MCF 10A (cell line): ENCODE measurements around the gene LMCD1. TPM values are rescaled to one million over a fixed set of nuclear protein-coding genes. Genes with fewer than 3 reads are reported as not detected.

Source experiments
- BruUV-seq: library from RNA; stranded (reverse); fragments of 400-500 nt; replicated peaks from 2 replicates; lab custom pipeline; 2021; lab: Mats Ljungman, UMichigan
- CTCF ChIA-PET: fragments of 300-600 bp; sonication (Branson Sonifier 250); formaldehyde crosslinking; extraction: SDS; loops from one replicate; lab custom pipeline; 2021; ENCODE audit warnings: antibody characterized with exemption, inconsistent platforms; lab: Yijun Ruan, JAX
- POLR2A ChIA-PET: fragments of 300-600, 350-650 bp; sonication (Branson Sonifier 250); formaldehyde crosslinking; extraction: SDS; loops from one replicate; lab custom pipeline; 2020; ENCODE audit warnings: antibody characterized with exemption, inconsistent platforms; lab: Yijun Ruan, JAX
- DNase-seq: peaks from one replicate; pipeline ENCODE4 v3.0.0-alpha.2; 2018; ENCODE audit not compliant: unreplicated experiment
- H3K27ac Mint-ChIP-seq: one replicate; pipeline ENCODE4 v1.8.0; 2022; ENCODE audit warnings: mild to moderate bottlenecking, low read depth, mixed read lengths; ENCODE audit not compliant: unreplicated experiment
- H3K27me3 Mint-ChIP-seq: one replicate; pipeline ENCODE4 v1.8.0; 2022; ENCODE audit warnings: mixed read lengths; ENCODE audit not compliant: insufficient read depth, unreplicated experiment
- H3K36me3 Mint-ChIP-seq: one replicate; pipeline ENCODE4 v1.8.0; 2022; ENCODE audit warnings: mild to moderate bottlenecking, moderate library complexity, mixed read lengths; ENCODE audit not compliant: insufficient read depth, unreplicated experiment
- H3K4me1 Mint-ChIP-seq: one replicate; pipeline ENCODE4 v1.8.0; 2022; ENCODE audit warnings: mixed read lengths; ENCODE audit not compliant: insufficient read depth, unreplicated experiment
- H3K4me3 Mint-ChIP-seq: one replicate; pipeline ENCODE4 v1.8.0; 2022; ENCODE audit warnings: mild to moderate bottlenecking, moderate library complexity, mixed read lengths; ENCODE audit not compliant: unreplicated experiment
- H3K9me3 Mint-ChIP-seq: one replicate; pipeline ENCODE4 v1.8.0; 2022; ENCODE audit warnings: mixed read lengths; ENCODE audit not compliant: unreplicated experiment
- CTCF ChIP-seq: fragments of 200-600 bp; IDR thresholded peaks from one replicate; pipeline ENCODE4 v1.8.0; 2022; ENCODE audit warnings: antibody characterized with exemption, mild to moderate bottlenecking; ENCODE audit not compliant: unreplicated experiment
- intact Hi-C: fragments of 100-400 bp; cut with micrococcal nuclease; formaldehyde crosslinking; loops from 2 replicates; pipeline ENCODE4 v1.14.1; 2022
- total RNA-seq: library from RNA; stranded (reverse); gene quantifications from 2 replicates; pipeline ENCODE4 v1.2.3, GENCODE V29; 2022

Gene LMCD1
- total RNA-seq, 1 experiment from 2014 or later: 0.63 TPM

DNA sequence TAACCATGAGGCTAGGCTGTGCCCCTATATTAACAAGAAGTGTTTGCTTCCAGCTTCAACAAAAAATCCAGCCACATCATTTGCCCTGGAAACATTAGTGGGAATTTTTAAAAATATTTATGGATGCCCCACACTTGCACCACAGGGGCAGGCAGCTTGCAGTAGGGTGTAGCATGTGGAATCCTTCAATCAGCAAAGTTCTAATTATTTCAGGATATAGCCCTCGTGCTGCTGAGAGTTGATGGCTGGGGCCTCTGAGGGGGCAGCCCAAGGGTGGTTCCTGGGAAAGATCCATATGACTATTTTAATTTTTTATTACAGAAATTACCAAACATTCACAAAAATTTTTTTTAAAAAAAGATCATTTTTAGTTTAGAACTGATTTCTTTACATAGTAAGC, 35.1 kb upstream of the LMCD1 start:
- POLR2A ChIA-PET: no interaction called here
- H3K4me1 Mint-ChIP-seq: peaks cover 6% of the 10 kb centered on the region
- H3K36me3 Mint-ChIP-seq: no peaks in the 10 kb centered on the region
- no peak overlapping the region for H3K27ac Mint-ChIP-seq
- no TSS peak for BruUV-seq
- H3K27me3 Mint-ChIP-seq: no peaks in the 10 kb centered on the region
- H3K4me3 Mint-ChIP-seq: no peak overlapping the region
- intact Hi-C loops: no loop called here
- no peak for TF ChIP-seq CTCF
- H3K9me3 Mint-ChIP-seq: peaks cover 7% of the 10 kb centered on the region
- CTCF ChIA-PET: interaction anchor here (1.2 kb wide), 1 partner anchor 25 kb away, joined by 3 read pairs; no protein-coding TSS in a partner anchor
- DNase-seq: no peak

DNA sequence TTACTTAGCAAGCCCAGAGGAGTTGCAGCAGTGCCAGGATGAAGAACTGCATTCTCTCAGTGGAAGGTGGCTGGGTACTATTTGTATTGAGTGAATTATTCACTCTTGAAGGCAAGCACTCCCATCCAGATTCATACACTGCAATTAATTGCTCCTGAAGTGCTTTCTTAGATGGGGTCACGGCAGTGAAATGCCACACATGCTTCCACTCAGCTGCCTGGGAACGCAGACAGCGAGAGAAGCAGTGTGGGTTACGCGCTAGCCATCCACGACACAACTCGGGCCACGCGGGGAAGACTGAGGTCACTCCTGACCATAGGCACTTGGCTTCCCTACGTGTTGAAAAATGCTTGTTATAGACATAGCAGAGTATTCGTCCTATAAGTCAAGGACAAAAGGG, 30.8 kb upstream of the LMCD1 start:
- no peak for TF ChIP-seq CTCF
- no TSS peak for BruUV-seq
- ChIA-PET CTCF (interaction anchor here (0.7 kb wide), 1 partner anchor 12 kb away, joined by 3 read pairs; no protein-coding TSS in a partner anchor), POLR2A (no interaction called here)
- Mint-ChIP-seq H3K27me3 (no peaks in the 10 kb centered on the region), H3K4me1 (peaks cover 5% of the 10 kb centered on the region), H3K4me3 (no peak overlapping the region), H3K27ac (no peak overlapping the region), H3K36me3 (no peaks in the 10 kb centered on the region), H3K9me3 (no peaks in the 10 kb centered on the region)
- DNase-seq: no peak
- intact Hi-C loops: no loop called here

DNA sequence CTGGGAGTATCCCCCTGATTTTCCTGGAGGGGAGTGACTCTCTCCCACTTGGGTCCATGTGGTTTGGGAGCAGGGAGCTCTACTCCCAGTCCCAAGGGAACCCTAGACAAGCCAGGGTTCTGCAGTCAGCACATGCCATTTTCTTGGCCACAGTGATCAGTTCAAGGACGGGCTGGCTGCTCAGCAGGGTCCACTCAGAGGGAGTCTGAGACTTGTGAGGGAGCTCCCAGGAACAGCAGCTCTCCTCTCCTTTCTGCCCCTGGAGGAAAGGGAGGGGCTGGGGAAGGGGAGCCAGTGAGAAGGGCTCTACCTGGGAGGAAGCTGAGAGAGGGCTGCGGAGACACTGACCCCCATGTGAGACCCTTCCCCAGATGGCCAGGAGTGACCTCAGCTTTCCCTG, 29.1 kb upstream of the LMCD1 start:
- Mint-ChIP-seq H3K4me1 (peaks cover 5% of the 10 kb centered on the region), H3K36me3 (no peaks in the 10 kb centered on the region), H3K27ac (no peak overlapping the region), H3K27me3 (no peaks in the 10 kb centered on the region), H3K9me3 (no peaks in the 10 kb centered on the region), H3K4me3 (no peak overlapping the region)
- POLR2A ChIA-PET: no interaction called here
- BruUV-seq: no TSS peak
- CTCF ChIA-PET: interaction anchor here (0.7 to 3.2 kb wide), 3 partner anchors 13 to 102 kb away, joined by 4 to 12 read pairs (median 5); no protein-coding TSS in a partner anchor
- DNase-seq: no peak
- intact Hi-C loops: no loop called here
- TF ChIP-seq CTCF: no peak

- BruUV-seq: no TSS peak
- no peak for DNase-seq
- no peaks in the 10 kb centered on the region for H3K27me3 Mint-ChIP-seq
- H3K4me1 Mint-ChIP-seq: peaks cover 5% of the 10 kb centered on the region
- ChIA-PET POLR2A (no interaction called here), CTCF (interaction anchor here (1.4 to 3.2 kb wide), 2 partner anchors 14 to 30 kb away, joined by 4 to 12 read pairs; no protein-coding TSS in a partner anchor)
- intact Hi-C loops: no loop called here
- TF ChIP-seq CTCF: no peak
- H3K4me3 Mint-ChIP-seq: no peak overlapping the region
- no peaks in the 10 kb centered on the region for H3K9me3 Mint-ChIP-seq
- H3K27ac Mint-ChIP-seq: no peak overlapping the region
- H3K36me3 Mint-ChIP-seq: no peaks in the 10 kb centered on the region
Measured at GRCh38 chr3:8473029-8473428, 28.6 kb upstream of the LMCD1 start.
